Measurements from ENCODE around the gene TMEM92. TPM values are rescaled to one million over a fixed set of nuclear protein-coding genes. Genes with fewer than 3 reads are reported as not detected.

The TMEM92 gene
- not detected for total RNA-seq

DNA sequence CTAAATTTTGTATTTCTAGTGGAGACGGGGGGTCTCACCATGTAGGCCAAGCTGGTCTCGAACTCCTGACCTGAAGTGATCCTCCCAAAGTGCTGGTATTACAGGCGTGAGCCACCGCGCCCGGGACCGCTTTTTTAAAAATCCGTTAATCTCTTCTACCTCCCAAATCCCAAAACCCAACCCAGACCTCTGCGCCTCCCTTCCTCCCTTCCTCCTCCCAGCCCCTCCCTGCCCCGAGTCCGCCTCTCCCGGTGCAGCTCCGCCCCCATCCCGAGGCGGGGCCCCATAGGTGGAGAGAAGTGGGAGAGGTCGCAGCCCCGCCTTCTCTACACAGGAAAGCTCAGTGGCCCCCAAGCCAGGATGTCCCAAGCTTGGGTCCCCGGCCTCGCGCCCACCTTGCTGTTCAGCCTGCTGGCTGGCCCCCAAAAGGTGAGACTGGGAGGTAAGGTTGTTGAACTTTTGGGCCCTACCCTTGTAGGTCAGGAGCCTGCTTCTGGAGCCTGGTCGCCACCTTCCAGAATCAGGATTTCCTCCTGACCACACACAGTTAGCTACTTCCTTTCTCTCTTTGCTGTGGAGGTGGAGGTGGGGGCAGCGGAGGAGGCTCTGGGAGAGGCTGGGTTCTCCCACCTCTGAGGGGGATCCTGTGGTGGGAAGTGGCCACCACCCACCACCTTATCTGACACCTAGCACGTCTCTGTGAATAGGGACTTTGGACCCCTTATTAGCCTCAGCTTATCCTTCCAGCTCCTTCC lies at the start of gene TMEM92:
TSS of gene TMEM92 (plus strand) at position 325 of the 755 bp plus-strand sequence. CDS start at position 361, 36 bp downstream.
- CTCF ChIA-PET, result interaction anchor here (1.1 to 12.9 kb wide), 12 partner anchors 9 to 254 kb away, joined by 3 to 225 read pairs (median 6); partner anchors contain the start of genes COL1A1 and LRRC59
- intact Hi-C loops (cut with micrococcal nuclease), result loop anchor here (5.0 kb wide), 1 partner anchor 157 kb away; no protein-coding TSS in a partner anchor
- H3K4me3 Mint-ChIP-seq, result no peak within 1 kb of the TSS
- no peaks in the 10 kb centered on the region for H3K9me3 Mint-ChIP-seq
- no peaks in the 10 kb centered on the region for H3K36me3 Mint-ChIP-seq (ENCODE audit: low read depth)
- peaks cover 13% of the 10 kb centered on the region for H3K4me1 Mint-ChIP-seq (ENCODE audit: low read depth)
- no peak within 1 kb of the TSS for H3K27ac Mint-ChIP-seq
- DNase-seq, result no peak
- peaks cover 27% of the 10 kb centered on the region for H3K27me3 Mint-ChIP-seq (ENCODE audit: low read depth)

DNA sequence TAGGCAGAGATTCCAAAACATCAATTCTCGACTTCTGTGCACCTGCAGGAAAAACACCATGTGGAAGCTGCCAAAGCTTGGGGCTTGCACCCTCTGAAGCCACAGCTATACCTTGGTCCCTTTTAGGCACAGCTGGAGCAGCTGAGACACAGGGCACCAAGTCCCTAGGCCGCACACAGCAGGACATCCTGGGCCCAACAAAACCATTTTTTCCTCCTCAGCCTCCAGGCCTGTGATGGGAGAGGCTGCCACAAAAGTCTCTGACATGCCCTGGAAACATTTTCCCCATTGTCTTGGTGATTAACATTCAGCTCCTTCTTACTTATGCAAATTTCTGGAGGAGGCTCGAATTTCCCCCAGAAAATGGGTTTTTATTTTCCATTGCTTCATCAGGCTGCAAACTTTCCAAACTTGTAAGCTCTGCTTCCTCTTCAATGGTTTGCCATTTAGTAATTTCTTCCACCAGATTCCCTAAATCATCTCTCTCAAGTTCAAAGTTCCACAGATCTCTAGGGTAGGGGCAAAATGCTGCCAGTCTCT lies 48.5 kb upstream of the TMEM92 start:
- Mint-ChIP-seq H3K36me3 (ENCODE audit: low read depth) (no peaks in the 10 kb centered on the region), H3K27ac (no peak overlapping the region), H3K27me3 (ENCODE audit: low read depth) (no peaks in the 10 kb centered on the region), H3K4me1 (ENCODE audit: low read depth) (peaks cover 7% of the 10 kb centered on the region), H3K9me3 (peaks cover 25% of the 10 kb centered on the region), H3K4me3 (no peak overlapping the region)
- DNase-seq, result no peak
- intact Hi-C loops (cut with micrococcal nuclease), result no loop called here
- CTCF ChIA-PET, result interaction anchor here (0.6 to 1.1 kb wide), 3 partner anchors 24 to 1210 kb away, joined by 3 to 4 read pairs (median 3); no protein-coding TSS in a partner anchor

DNA sequence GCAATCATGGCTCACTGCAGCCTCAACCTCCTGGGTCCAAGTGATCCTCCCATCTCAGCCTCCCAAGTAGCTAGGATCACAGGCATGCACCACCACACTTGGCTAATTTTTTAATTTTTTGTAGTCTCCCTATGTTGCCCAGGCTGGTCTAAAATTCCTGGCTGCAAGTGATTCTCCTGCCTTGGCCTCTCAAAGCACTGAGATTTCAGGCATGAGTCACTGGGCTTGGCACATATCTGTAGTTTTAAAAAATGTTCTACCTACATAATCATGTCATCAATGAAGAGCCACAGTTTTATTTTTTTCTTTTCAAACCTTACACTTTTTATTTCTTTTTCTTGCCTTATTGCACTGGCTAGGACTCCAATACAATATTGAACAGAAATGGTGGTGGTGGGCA lies 39.7 kb upstream of the TMEM92 start:
- Mint-ChIP-seq H3K27me3 (ENCODE audit: low read depth) (peaks cover 13% of the 10 kb centered on the region), H3K4me3 (no peak overlapping the region), H3K36me3 (ENCODE audit: low read depth) (no peaks in the 10 kb centered on the region), H3K9me3 (peaks cover 2% of the 10 kb centered on the region), H3K4me1 (ENCODE audit: low read depth) (no peaks in the 10 kb centered on the region), H3K27ac (no peak overlapping the region)
- CTCF ChIA-PET, result no interaction called here
- no peak for DNase-seq
- intact Hi-C loops (cut with micrococcal nuclease), result no loop called here

DNA sequence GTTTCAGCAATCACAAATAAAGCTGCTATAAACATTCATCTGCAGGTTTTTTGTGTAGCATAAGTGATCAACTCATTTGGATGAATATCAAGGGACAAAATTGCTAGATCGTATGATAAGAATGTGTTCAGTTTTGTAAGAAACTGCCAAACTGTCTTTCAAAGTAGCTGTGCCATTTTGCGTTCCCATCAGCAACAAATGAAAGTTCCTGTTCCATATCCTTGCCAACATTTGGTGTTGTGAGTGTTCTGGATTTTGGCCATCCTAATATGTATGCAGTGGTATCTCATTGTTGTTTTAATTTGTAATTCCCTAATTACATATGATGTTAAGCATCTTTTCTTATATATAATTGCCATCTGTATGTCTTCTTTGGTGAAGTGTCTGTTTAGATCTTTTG lies 36.4 kb upstream of the TMEM92 start:
- CTCF ChIA-PET, result interaction anchor here (0.7 to 1.3 kb wide), 4 partner anchors 12 to 282 kb away, joined by 3 to 7 read pairs (median 4); no protein-coding TSS in a partner anchor
- no peaks in the 10 kb centered on the region for H3K36me3 Mint-ChIP-seq (ENCODE audit: low read depth)
- intact Hi-C loops (cut with micrococcal nuclease), result no loop called here

DNA sequence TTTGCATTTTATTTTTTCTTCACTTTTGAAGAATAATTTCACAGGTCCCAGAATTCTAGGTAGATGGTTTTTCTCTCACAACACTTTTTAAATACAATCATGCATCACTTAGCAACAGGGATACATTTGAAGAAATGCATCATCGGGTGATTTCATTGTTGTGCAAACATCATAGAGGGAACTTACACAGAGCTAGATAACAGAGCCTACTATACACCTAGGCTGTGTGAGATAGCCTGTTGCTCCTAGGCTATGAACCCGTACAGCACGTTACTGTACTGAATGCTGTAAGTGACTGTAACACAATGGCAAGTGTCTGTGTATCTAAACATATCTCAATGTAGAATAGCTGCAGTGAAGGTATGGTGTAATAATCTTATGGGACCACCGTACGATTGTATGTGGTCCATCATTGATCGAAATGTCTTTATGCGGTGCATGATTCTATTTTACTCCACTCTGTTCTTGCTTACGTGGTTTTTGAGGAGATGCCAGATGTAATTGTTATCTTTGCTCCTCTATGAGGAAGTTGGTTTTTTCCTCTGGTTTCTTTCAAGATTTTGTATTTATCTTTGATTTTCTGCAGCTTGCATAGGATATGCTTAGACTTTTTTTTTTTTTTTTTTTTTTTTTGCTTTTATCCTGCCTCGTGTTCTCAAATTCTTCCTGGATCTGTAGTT lies 35.5 kb upstream of the TMEM92 start:
- H3K4me3 Mint-ChIP-seq, result no peak overlapping the region
- no peak overlapping the region for H3K27ac Mint-ChIP-seq

More for the DNA sequence above, 36.4 kb upstream of the TMEM92 start:
- peaks cover 21% of the 10 kb centered on the region for H3K27me3 Mint-ChIP-seq (ENCODE audit: low read depth)
- H3K9me3 Mint-ChIP-seq, result peaks cover 2% of the 10 kb centered on the region
- H3K4me1 Mint-ChIP-seq (ENCODE audit: low read depth), result no peaks in the 10 kb centered on the region
- DNase-seq, result no peak
- H3K4me3 Mint-ChIP-seq, result no peak overlapping the region
- H3K27ac Mint-ChIP-seq, result no peak overlapping the region

DNA sequence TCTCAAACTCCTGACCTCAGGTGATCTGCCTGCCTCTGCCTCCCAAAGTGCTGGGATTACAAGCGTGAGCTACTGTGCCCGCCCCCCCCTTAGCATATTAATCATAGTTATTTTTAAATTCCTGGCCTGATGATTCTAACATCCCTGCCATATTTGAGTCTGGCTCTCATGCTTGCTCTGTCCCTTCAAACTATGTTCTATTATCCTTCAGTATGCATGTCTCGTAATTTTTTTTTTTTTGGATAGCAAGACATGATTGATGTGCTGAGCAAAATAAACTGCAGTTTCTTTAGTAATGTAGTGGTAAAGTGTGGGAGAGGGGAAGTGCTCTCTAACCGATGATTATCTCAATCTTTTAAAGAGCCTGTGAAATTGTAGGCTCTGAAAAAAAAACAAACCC lies 34.3 kb upstream of the TMEM92 start:
- Mint-ChIP-seq H3K27ac (no peak overlapping the region), H3K9me3 (no peaks in the 10 kb centered on the region), H3K4me1 (ENCODE audit: low read depth) (no peaks in the 10 kb centered on the region), H3K4me3 (no peak overlapping the region), H3K36me3 (ENCODE audit: low read depth) (no peaks in the 10 kb centered on the region), H3K27me3 (ENCODE audit: low read depth) (peaks cover 17% of the 10 kb centered on the region)
- intact Hi-C loops (cut with micrococcal nuclease), result no loop called here
- no peak for DNase-seq
- CTCF ChIA-PET, result no interaction called here

More for the DNA sequence above, 35.5 kb upstream of the TMEM92 start:
- Mint-ChIP-seq H3K9me3 (peaks cover 2% of the 10 kb centered on the region), H3K27me3 (ENCODE audit: low read depth) (peaks cover 19% of the 10 kb centered on the region), H3K4me1 (ENCODE audit: low read depth) (no peaks in the 10 kb centered on the region), H3K36me3 (ENCODE audit: low read depth) (no peaks in the 10 kb centered on the region)
- DNase-seq, result no peak
- intact Hi-C loops (cut with micrococcal nuclease), result no loop called here
- CTCF ChIA-PET, result interaction anchor here (0.7 to 1.1 kb wide), 3 partner anchors 11 to 283 kb away, joined by 3 to 6 read pairs (median 3); no protein-coding TSS in a partner anchor

DNA sequence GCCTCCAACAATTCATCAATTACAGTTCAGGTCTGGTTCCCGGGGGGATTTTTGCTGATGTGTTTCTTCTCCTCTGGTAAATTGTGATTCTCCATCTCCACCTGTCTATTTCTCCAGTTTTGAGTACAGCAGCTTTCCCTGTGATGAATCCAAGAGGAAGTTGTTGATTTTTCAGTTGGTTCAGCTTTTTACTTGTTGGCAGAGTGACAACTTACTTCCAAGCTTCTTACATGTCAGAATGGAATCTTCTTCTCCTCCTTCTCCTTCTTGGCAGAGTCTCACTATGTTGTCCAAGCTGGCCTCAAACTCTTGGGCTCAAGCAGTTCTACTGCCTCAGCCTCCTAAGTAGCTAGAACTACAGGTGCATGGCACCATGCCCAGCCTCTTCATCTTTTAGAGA lies 33.4 kb upstream of the TMEM92 start:
- H3K36me3 Mint-ChIP-seq (ENCODE audit: low read depth), result no peaks in the 10 kb centered on the region
- H3K27me3 Mint-ChIP-seq (ENCODE audit: low read depth), result peaks cover 17% of the 10 kb centered on the region
- CTCF ChIA-PET, result no interaction called here

DNA sequence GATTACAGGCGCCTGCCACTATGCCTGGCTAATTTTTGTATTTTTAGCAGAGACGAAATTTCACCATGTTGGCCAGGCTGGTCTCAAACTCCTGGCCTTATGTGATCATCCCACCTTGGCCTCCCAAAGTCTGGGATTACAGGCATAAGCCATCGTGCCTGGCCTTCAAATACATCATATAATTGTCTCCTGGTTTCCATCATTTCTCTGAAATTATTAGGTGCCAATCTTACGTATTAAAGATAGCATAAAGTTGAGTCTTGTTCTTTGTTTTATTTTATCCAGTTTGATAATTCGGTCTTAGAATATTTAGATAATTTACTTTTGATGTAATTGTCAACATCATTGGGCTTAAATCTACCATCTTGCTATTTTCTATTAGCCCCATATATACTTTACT lies 32.8 kb upstream of the TMEM92 start:
- Mint-ChIP-seq H3K27me3 (ENCODE audit: low read depth) (peaks cover 15% of the 10 kb centered on the region), H3K4me1 (ENCODE audit: low read depth) (no peaks in the 10 kb centered on the region), H3K27ac (no peak overlapping the region), H3K9me3 (no peaks in the 10 kb centered on the region), H3K36me3 (ENCODE audit: low read depth) (no peaks in the 10 kb centered on the region), H3K4me3 (no peak overlapping the region)
- DNase-seq, result no peak
- intact Hi-C loops (cut with micrococcal nuclease), result no loop called here
- CTCF ChIA-PET, result interaction anchor here (0.7 kb wide), 1 partner anchor 773 kb away, joined by 4 read pairs; no protein-coding TSS in a partner anchor

More for the DNA sequence above, 33.4 kb upstream of the TMEM92 start:
- Mint-ChIP-seq H3K4me3 (no peak overlapping the region), H3K4me1 (ENCODE audit: low read depth) (no peaks in the 10 kb centered on the region), H3K9me3 (no peaks in the 10 kb centered on the region), H3K27ac (no peak overlapping the region)
- DNase-seq, result no peak
- intact Hi-C loops (cut with micrococcal nuclease), result no loop called here

DNA sequence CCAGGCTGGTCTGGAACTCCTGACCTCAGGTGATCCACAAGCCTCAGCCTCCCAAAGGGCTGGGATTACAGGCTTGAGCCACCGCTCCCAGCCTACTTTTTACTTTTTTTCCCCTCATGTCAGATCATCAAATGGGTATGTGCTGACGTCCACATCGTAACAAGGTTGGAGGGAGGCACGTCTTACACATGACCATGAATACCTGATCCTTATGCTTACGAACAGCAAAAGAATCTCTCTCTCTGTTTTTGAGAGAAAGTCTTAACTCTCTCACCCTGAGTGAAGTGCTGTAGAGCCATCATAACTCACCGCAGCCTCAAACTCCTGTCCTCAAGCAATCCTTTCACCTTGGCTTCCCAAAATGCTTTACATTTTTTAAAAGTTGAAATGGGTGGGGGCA lies 29.5 kb upstream of the TMEM92 start:
- Mint-ChIP-seq H3K9me3 (peaks cover 11% of the 10 kb centered on the region), H3K27me3 (ENCODE audit: low read depth) (peaks cover 27% of the 10 kb centered on the region), H3K36me3 (ENCODE audit: low read depth) (peaks cover 1% of the 10 kb centered on the region), H3K4me3 (no peak overlapping the region), H3K4me1 (ENCODE audit: low read depth) (no peaks in the 10 kb centered on the region), H3K27ac (no peak overlapping the region)
- intact Hi-C loops (cut with micrococcal nuclease), result no loop called here
- no peak for DNase-seq
- CTCF ChIA-PET, result interaction anchor here (0.7 to 1.9 kb wide), 2 partner anchors 8 to 53 kb away, joined by 3 to 6 read pairs; no protein-coding TSS in a partner anchor

DNA sequence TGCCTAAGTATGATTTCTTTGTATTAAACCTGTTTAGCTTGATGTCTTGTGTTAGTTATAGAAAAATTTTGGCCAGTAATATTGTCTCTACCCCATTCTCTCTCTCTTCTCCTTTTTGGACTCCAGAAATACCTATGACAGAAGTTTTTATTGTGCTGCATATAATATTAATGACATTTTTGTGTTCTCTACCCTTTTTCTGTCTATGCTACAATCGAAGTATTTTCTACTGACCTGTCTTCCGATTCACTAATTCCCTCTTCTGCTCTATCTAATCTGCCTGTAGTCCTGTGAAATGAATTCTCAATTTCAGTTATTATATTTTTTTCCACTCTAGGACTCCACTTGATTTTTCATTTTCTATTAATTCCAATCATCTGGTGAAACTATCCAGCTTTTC lies 26.0 kb upstream of the TMEM92 start:
- H3K4me1 Mint-ChIP-seq (ENCODE audit: low read depth), result no peaks in the 10 kb centered on the region
- no peak overlapping the region for H3K4me3 Mint-ChIP-seq
- H3K36me3 Mint-ChIP-seq (ENCODE audit: low read depth), result peaks cover 1% of the 10 kb centered on the region
- intact Hi-C loops (cut with micrococcal nuclease), result no loop called here
- no peak overlapping the region for H3K27ac Mint-ChIP-seq
- peaks cover 29% of the 10 kb centered on the region for H3K27me3 Mint-ChIP-seq (ENCODE audit: low read depth)
- CTCF ChIA-PET, result interaction anchor here (0.7 to 0.9 kb wide), 2 partner anchors 48 to 404 kb away, joined by 3 read pairs; no protein-coding TSS in a partner anchor
- H3K9me3 Mint-ChIP-seq, result peaks cover 11% of the 10 kb centered on the region
- no peak for DNase-seq

DNA sequence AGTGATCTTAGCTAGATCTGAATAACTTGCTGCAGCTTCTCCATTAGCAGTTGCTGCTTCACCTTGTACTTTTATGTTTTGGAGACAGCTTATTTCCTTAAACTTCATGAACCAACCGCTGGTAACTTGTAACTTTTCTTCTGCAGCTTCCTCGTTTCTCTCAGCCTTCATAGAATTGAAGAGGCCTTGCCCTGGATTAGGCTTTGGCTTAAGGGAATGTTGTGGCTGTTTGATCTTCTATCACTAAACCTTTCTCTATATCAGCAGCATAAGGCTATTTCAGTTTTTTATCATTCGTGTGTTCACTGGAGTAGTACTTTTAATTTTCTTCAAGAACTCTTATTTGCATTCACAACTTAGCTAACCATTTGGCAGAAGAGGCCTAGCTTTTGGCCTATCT lies 21.5 kb upstream of the TMEM92 start:
- intact Hi-C loops (cut with micrococcal nuclease), result no loop called here
- CTCF ChIA-PET, result interaction anchor here (0.6 to 0.8 kb wide), 3 partner anchors 8 to 516 kb away, joined by 3 to 4 read pairs (median 3); no protein-coding TSS in a partner anchor
- no peak for DNase-seq
- Mint-ChIP-seq H3K4me3 (no peak overlapping the region), H3K9me3 (peaks cover 11% of the 10 kb centered on the region), H3K27ac (no peak overlapping the region), H3K27me3 (ENCODE audit: low read depth) (peaks cover 26% of the 10 kb centered on the region), H3K4me1 (ENCODE audit: low read depth) (no peaks in the 10 kb centered on the region), H3K36me3 (ENCODE audit: low read depth) (peaks cover 1% of the 10 kb centered on the region)
